Stimulated activated CD4-positive, alpha-beta T cell treated with anti-CD3 and anti-CD28 coated beads, Interleukin-4, amount 100 ng/mL, for 48 hours (primary cell): ENCODE data around the gene MIP.
A peak's percentile ranks its signal among the peaks of the same experiment; 100 is the strongest.
"Not testable (repeated sequence)": the region's sequence is repeated elsewhere in the genome, so short reads cannot be mapped to it uniquely, and the experiment has no call there.

Source experiments
- DNase-seq, 2 donors: peaks; one replicate each; pipeline ENCODE4 v3.0.0-alpha.2; 2020; ENCODE audit warnings: low read depth in 2 of 2

MIP gene

GRCh38 chr12:56454557-56454956, at the start of gene MIP:
TSS of gene MIP (minus strand) at chr12:56454657. CDS start at chr12:56454613, 44 bp downstream.
- DNase-seq, result no peak

DNA sequence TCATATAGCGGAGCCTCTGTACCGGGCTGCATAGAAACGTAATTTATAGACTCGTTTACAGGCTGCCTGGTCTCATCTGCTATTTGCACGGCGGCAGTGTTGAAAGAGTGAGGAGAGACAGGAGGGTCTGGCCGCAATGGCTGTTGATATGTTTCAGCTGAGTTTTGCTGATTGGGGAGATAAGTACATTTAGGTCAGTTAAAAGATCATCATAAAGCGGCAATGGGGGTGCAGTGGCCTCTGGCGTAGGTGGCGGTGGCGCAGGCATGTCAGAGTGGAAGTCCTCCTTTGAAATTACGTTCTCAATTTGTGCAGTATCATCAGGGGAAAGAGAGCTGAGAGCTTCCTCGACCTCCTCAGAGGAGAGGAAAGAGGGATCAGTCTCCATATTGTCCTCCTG, 45.4 kb upstream of the MIP start:
- not testable (repeated sequence) for DNase-seq

DNA sequence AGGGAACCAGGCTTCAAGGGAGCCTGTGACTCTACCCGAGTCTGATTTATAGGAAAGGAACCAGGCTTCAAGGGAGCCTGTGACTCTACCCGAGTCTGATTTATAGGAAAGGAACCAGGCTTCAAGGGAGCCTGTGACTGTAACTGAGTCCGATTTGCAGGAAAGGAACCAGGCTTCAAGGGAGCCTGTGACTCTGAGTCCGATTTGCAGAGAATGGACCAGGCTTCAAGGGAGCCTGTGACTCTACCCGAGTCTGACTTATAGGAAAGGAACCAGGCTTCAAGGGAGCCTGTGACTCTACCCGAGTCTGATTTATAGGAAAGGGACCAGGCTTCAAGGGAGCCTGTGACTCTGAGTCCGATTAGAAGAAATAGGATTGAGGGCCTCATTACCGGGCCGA, 45.0 kb upstream of the MIP start:
- not testable (repeated sequence) for DNase-seq

- not testable (repeated sequence) for DNase-seq
These were observed 43.9 kb upstream of the MIP start for GRCh38 chr12:56498126-56498902.

DNA sequence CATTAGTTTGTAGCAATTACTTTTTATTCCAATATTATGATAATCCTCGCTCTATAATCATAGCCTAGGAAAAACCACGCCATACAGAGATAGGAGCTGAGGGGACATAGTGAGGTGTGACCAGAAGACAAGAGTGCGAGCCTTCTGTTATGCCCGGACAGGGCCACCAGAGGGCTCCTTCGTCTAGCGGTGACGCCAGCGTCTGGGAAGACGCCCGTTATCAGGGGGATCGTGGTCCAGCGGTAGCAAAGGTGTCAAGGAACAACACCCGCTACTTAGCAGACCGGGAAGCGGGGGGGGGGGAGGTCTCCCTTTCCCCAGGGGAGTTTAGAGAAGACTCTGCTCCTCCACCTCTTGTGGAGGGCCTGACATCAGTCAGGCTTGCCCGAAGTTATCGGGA, 42.2 kb upstream of the MIP start:
- DNase-seq, result peak; percentile 20 to 52

DNA sequence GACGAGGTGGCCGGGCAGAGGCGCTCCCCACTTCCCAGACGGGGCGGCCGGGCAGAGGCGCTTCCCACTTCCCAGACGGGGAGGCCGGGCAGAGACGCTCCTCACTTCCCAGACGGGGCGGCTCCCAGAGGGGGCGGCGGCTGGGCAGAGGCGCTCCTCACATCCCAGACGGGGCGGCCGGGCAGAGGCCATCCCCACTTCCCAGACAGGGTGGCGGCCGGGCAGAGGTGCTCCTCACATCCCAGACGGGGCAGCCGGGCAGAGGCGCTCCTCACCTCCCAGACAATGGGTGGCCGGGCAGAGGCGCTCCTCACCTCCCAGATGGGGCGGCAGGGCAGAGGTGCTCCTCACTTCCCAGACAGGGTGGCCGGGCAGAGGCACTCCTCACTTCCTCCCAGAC, 40.0 kb upstream of the MIP start:
- DNase-seq, result not testable (repeated sequence)

DNA sequence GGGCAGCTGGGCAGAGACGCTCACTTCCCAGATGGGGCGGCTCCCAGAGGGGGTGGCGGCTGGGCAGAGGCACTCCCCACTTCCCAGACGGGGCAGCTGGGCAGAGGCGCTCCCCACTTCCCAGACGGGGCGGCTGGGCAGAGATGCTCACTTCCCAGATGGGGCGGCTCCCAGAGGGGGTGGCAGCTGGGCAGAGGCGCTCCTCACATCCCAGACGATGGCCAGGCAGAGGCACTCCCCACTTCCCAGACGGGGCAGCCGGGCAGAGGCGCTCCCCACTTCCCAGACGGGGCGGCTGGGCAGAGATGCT, 39.6 kb upstream of the MIP start:
- not testable (repeated sequence) for DNase-seq

- DNase-seq, result not testable (repeated sequence)
These were observed 39.1 kb upstream of the MIP start for GRCh38 chr12:56493409-56494105.

GRCh38 chr12:56490360-56490759, 35.9 kb upstream of the MIP start:
- no peak for DNase-seq

DNA sequence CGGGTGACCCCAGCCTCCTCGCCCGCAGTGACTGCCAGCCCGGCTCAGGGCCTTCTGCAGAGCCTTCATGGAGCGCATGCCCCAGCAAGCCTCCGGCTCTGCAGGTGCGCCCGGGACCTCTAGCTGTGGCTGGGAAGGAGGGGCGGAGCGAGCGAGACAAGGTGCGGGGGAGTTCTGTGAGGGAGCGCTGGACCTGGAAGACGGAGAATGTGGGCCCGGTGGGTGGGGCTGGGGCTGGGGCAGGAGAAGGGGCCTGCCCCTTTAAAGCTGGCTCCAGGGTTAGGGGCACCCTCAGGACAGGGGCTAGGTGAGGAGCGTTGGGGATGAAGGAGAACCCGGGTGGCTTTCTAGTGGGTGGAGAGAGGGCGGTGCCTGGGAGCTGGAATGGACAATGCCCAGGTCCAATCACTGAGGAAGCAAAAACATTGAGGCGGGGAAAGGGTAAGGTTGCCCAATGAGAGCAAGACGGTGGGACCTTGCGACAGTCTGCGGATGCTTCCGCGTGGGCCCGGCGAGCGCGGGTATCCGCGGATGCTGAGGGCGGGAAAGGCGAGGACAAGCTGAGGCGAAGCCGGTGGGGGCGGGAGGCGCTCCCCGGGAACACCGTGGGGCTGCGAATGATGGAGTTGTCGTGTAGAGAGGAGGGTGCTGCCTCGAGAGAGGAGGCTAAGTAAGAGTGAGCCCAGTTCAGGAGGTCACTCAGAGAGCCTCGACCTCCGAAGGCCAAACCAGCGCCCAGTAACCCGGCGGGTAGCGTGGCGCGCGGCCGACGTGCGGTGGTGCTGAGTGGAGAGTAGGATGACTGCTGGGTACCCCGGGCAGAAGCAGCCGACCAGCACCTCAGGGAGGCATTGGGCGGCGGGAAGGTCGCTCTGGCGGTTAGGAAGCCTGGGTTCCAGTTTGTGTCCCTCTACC, 33.8 kb upstream of the MIP start, which contains the start of gene GLS2:
TSS of gene GLS2 (minus strand) at position 121 of the 915 bp plus-strand sequence. CDS start at position 78, 43 bp downstream.
- DNase-seq, result peak; percentile 48 to 67

DNA sequence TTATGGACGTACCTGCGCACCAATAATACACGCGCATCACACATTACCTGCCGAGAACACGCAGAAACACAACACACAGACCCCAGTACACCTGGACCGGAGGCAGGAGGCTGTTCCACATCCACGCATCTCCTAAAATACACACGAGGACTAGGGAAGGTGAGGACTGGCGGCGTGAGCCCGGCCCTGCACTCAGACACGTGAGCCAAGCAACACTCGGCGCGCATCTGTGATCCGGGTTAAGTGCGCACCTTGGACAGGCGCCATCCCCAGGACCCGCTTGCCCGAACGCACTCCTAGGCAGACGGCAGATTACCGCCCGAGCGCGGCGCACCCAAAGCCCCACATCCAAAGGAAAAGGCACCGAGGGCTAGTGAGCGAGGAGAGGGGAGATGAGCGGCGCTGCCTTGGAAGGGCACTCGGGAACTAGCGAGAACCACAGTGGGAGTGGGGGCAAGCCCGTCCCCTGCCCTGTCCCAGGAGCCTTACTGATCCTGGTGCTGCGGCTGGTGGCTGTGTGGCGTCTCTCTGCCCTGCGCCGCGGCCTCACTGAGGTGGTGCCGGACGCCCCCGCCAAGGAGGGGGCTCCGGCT, 33.1 kb upstream of the MIP start:
- peak in 1 of 2 donors; percentile 20 for DNase-seq

DNA sequence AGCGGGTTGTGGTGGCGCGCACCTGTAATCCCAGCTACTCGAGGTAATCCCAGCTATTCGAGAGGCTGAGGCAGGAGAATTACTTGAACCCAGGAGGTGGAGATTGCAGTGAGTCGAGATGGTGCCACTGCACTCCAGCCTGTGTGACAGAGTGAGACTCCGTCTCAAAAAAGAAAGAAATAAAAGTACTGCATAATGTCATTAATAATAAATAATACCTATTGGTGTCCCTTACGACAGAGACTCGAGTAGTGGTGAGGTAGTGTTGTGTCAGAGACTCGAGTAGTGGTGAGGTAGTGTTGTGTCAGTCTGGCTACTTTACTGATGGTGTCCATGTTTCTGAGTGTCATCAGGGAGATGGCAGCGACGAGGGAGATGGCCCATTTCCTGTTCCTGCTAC, 32.2 kb upstream of the MIP start:
- no peak for DNase-seq

- DNase-seq, result no peak
These were observed 30.1 kb upstream of the MIP start for GRCh38 chr12:56484566-56484965.

DNA sequence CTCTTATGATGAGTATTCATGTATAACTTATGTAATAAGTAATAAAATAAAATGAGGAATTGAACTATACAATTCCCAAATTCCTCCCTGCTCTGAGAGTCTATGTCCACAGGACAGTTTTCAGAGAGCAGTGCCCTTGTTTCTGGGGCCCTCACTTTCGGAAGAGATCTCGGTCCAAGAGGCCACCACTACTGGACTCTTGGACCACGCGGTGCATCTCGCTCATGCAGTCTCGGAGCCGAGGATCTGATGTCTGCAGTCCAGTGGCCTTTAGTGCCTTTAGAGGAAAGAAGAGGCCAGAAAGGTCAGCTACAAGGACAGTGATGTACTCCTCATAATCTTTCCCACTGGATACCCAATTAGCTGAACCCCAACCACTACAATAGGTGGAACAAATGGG, 25.2 kb upstream of the MIP start:
- no peak for DNase-seq

- DNase-seq, result no peak
These were observed 23.2 kb upstream of the MIP start for GRCh38 chr12:56477521-56478225.

DNA sequence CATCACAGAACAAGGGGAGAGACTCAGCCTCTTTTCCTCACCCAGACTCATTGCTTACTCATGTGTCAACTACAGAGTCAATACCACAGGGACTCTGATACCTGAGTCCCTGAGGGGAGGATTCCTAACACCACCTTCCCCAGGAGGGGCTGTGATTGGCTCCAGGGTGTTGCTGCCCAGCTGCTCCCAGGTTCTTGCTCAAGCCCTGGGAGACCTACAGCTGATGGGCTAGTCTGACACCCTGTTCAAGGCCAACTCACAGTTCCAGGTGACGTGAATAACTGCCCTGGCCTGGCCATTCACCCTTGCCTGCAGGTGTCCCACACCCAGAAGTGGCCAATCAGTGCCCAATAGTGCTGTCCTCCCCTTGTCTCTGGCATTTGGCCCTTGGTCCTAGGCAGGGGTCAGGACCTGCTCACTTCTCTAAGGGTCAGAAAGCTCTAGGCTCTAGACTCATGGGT, 22.5 kb upstream of the MIP start:
- DNase-seq, result no peak

- DNase-seq, result no peak
These were observed 21.7 kb upstream of the MIP start for GRCh38 chr12:56476143-56476542.

GRCh38 chr12:56474389-56474788, 19.9 kb upstream of the MIP start:
- DNase-seq, result no peak

- no peak for DNase-seq
These were observed 14.8 kb upstream of the MIP start for GRCh38 chr12:56469007-56469930.
